H1 (cell line): ENCODE data around the gene RAD51B.

Experiments
- ASH2L ChIP-seq: fragments of 200-600, 300-600 bp; sonication (generic); IDR thresholded peaks from one replicate; pipeline ENCODE4 v1.7.1; 2017; ENCODE audit warnings: low read length
- FOSL1 ChIP-seq: IDR thresholded peaks from 2 replicates; pipeline ENCODE4 v1.6.1; 2011; ENCODE audit warnings: mild to moderate bottlenecking, low read depth, low read length, moderate library complexity; ENCODE audit not compliant: insufficient read depth
- GABPA ChIP-seq: IDR thresholded peaks from 2 replicates; pipeline ENCODE4 v1.6.1; 2011; ENCODE audit warnings: mild to moderate bottlenecking, low read length, moderate library complexity, borderline replicate concordance; ENCODE audit not compliant: insufficient read depth
- JUN ChIP-seq: IDR thresholded peaks from 2 replicates; pipeline ENCODE4 v1.6.1; 2011; ENCODE audit warnings: low read depth, mild to moderate bottlenecking, improper control_type of control experiment, low read length
- POLR2A ChIP-seq, 2 experiments: IDR thresholded peaks; 1 replicate in 1 of 2; 2 replicates in 1 of 2; pipeline ENCODE4 v1.6.1; 2011; ENCODE audit warnings: low read depth in 2 of 2, low read length in 2 of 2, mild to moderate bottlenecking in 2 of 2; ENCODE audit errors: control extremely low read depth in 1 of 2
- POLR2AphosphoS5 ChIP-seq: IDR thresholded peaks from 2 replicates; pipeline ENCODE4 v1.6.1; 2011; ENCODE audit warnings: low read depth, low read length
- RAD21 ChIP-seq, 2 experiments: IDR thresholded peaks in 1 of 2; conservative IDR thresholded peaks in 1 of 2; 2 replicates each; pipeline ENCODE4 v1.6.1; 2011; ENCODE audit warnings: low read depth in 2 of 2, low read length in 2 of 2, improper control_type of control experiment in 1 of 2, inconsistent platforms in 1 of 2, mild to moderate bottlenecking in 1 of 2, moderate library complexity in 1 of 2
- SIX5 ChIP-seq: IDR thresholded peaks from 2 replicates; pipeline ENCODE4 v1.6.1; 2011; ENCODE audit warnings: mild to moderate bottlenecking, low read depth, low read length
- TF ChIP-seq, protein P1 (sequence below), 3 experiments: IDR thresholded peaks; 1 replicate in 2 of 3; 2 replicates in 1 of 3; pipeline versions ENCODE4 v1.5.1 to v1.6.1; 2011; ENCODE audit warnings: low read length in 3 of 3, mild to moderate bottlenecking in 3 of 3, inconsistent platforms in 2 of 3, low read depth in 1 of 3, moderate library complexity in 1 of 3; ENCODE audit not compliant: insufficient read depth in 1 of 3; ENCODE audit errors: control extremely low read depth in 1 of 3
- TF ChIP-seq, protein P2 (sequence below): IDR thresholded peaks from 2 replicates; pipeline ENCODE4 v1.6.1; 2012; ENCODE audit warnings: low read length, inconsistent platforms

- TF ChIP-seq, protein P1, sequence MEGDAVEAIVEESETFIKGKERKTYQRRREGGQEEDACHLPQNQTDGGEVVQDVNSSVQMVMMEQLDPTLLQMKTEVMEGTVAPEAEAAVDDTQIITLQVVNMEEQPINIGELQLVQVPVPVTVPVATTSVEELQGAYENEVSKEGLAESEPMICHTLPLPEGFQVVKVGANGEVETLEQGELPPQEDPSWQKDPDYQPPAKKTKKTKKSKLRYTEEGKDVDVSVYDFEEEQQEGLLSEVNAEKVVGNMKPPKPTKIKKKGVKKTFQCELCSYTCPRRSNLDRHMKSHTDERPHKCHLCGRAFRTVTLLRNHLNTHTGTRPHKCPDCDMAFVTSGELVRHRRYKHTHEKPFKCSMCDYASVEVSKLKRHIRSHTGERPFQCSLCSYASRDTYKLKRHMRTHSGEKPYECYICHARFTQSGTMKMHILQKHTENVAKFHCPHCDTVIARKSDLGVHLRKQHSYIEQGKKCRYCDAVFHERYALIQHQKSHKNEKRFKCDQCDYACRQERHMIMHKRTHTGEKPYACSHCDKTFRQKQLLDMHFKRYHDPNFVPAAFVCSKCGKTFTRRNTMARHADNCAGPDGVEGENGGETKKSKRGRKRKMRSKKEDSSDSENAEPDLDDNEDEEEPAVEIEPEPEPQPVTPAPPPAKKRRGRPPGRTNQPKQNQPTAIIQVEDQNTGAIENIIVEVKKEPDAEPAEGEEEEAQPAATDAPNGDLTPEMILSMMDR (IDR thresholded peaks at IDR 0.05; ENCODE audit: control extremely low read depth in 1 of 3, insufficient read depth in 1 of 3, low read depth in 1 of 3, low read length in 3 of 3), result no peak
- TF ChIP-seq SIX5 (no peak), JUN (no peak), POLR2AphosphoS5 (no peak), RAD21 (IDR thresholded peaks at IDR 0.05 in 1 of 2, conservative IDR thresholded peaks at IDR 0.05 in 1 of 2; ENCODE audit: low read depth in 2 of 2, low read length in 2 of 2) (no peak), POLR2A (IDR thresholded peaks at IDR 0.05; ENCODE audit: control extremely low read depth in 1 of 2, low read depth in 2 of 2, low read length in 2 of 2) (no peak), ASH2L (no peak), GABPA (no peak), FOSL1 (no peak)
- TF ChIP-seq, protein P2, sequence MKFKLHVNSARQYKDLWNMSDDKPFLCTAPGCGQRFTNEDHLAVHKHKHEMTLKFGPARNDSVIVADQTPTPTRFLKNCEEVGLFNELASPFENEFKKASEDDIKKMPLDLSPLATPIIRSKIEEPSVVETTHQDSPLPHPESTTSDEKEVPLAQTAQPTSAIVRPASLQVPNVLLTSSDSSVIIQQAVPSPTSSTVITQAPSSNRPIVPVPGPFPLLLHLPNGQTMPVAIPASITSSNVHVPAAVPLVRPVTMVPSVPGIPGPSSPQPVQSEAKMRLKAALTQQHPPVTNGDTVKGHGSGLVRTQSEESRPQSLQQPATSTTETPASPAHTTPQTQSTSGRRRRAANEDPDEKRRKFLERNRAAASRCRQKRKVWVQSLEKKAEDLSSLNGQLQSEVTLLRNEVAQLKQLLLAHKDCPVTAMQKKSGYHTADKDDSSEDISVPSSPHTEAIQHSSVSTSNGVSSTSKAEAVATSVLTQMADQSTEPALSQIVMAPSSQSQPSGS, result no peak
Measured at GRCh38 chr14:68487805-68488590, 668.4 kb downstream of the RAD51B start.
